SK-N-SH (cell line): ENCODE measurements around the gene ITLN1. TPM values are rescaled to one million over a fixed set of nuclear protein-coding genes. Genes with fewer than 3 reads are reported as not detected.

Experiments
- CTCF ChIA-PET: fragments of 300-600, 350-600 bp; formaldehyde crosslinking; extraction: SDS; loops from one replicate; lab custom pipeline; 2021; lab: Yijun Ruan, JAX
- POLR2A ChIA-PET: fragments of 350-600 bp; sonication (Branson Sonifier 250); formaldehyde crosslinking; extraction: SDS; loops from one replicate; lab custom pipeline; 2020; ENCODE audit warnings: antibody characterized with exemption, inconsistent platforms; lab: Yijun Ruan, JAX
- DNase-seq: peaks from one replicate; pipeline ENCODE4 v3.0.0; 2012
- H2AFZ ChIP-seq: fragments of 200-600 bp; sonication (generic); 2 replicates; pipeline ENCODE4 v1.8.1; 2016; ENCODE audit warnings: antibody characterized with exemption, mild to moderate bottlenecking, low read depth
- H3F3A ChIP-seq: fragments of 200-600 bp; sonication (generic); replicated peaks from 2 replicates; pipeline ENCODE3; 2016; ENCODE audit warnings: antibody characterized with exemption, mild to moderate bottlenecking; ENCODE audit not compliant: insufficient read depth
- H3K27ac ChIP-seq, 2 experiments: fragments of 200-500 bp in 1 of 2; fragments of 200-600 bp in 1 of 2; sonication (Bioruptor generic) in 1 of 2; sonication (generic), shearing (Covaris generic) in 1 of 2; 2 replicates each; pipeline versions ENCODE4 v1.5.1 to v1.6.1; 2014 to 2016; ENCODE audit warnings: low read depth in 2 of 2, inconsistent platforms in 1 of 2, low read length in 1 of 2, mild to moderate bottlenecking in 1 of 2, mixed read lengths in 1 of 2
- H3K27me3 ChIP-seq: fragments of 200-600 bp; sonication (generic), shearing (Covaris generic); 2 replicates; pipeline ENCODE4 v1.6.1; 2016; ENCODE audit warnings: mixed run types; ENCODE audit not compliant: insufficient read depth
- H3K36me3 ChIP-seq, 2 experiments: fragments of 200-500 bp in 1 of 2; fragments of 200-600 bp in 1 of 2; sonication (Bioruptor generic) in 1 of 2; sonication (generic) in 1 of 2; replicated peaks in 1 of 2; 2 replicates each; pipeline versions ENCODE3 to v1.5.1; 2014 to 2016; ENCODE audit warnings: low read length in 1 of 2, mild to moderate bottlenecking in 1 of 2; ENCODE audit not compliant: insufficient read depth in 2 of 2, control insufficient read depth in 1 of 2
- H3K4me1 ChIP-seq, 2 experiments: fragments of 200-500 bp in 1 of 2; fragments of 200-600 bp in 1 of 2; sonication (Bioruptor generic) in 1 of 2; sonication (generic), shearing (Covaris generic) in 1 of 2; 2 replicates each; pipeline versions ENCODE4 v1.5.1 to v1.6.1; 2014 to 2016; ENCODE audit warnings: low read depth in 1 of 2, low read length in 1 of 2, mixed run types in 1 of 2; ENCODE audit not compliant: insufficient read depth in 2 of 2, control insufficient read depth in 1 of 2
- H3K4me2 ChIP-seq: fragments of 200-600 bp; sonication (generic), shearing (Covaris generic); 2 replicates; pipeline ENCODE4 v1.6.1; 2017; ENCODE audit warnings: mixed run types
- H3K4me3 ChIP-seq, 2 experiments: fragments of 200-500 bp in 1 of 2; fragments of 200-600 bp in 1 of 2; sonication (Bioruptor generic) in 1 of 2; sonication (generic), shearing (Covaris generic) in 1 of 2; 2 replicates each; pipeline versions ENCODE4 v1.5.1 to v1.8.1; 2014 to 2016; ENCODE audit warnings: low read depth in 2 of 2, inconsistent platforms in 1 of 2, low read length in 1 of 2, mild to moderate bottlenecking in 1 of 2, mixed read lengths in 1 of 2, moderate library complexity in 1 of 2
- H3K79me2 ChIP-seq: fragments of 200-600 bp; sonication (generic); 2 replicates; pipeline ENCODE4 v1.8.1; 2017; ENCODE audit warnings: mild to moderate bottlenecking; ENCODE audit not compliant: insufficient read depth
- H3K9ac ChIP-seq: fragments of 200-600 bp; sonication (generic); 2 replicates; pipeline ENCODE4 v1.6.1; 2017; ENCODE audit warnings: mixed run types
- H3K9me2 ChIP-seq: fragments of 200-600 bp; sonication (generic); 2 replicates; pipeline ENCODE4 v1.6.1; 2017; ENCODE audit warnings: mixed run types
- H3K9me3 ChIP-seq: fragments of 200-600 bp; sonication (generic); 2 replicates; pipeline ENCODE4 v1.6.1; 2017; ENCODE audit warnings: mixed run types, mild to moderate bottlenecking, moderate library complexity
- H4K20me1 ChIP-seq: fragments of 200-600 bp; sonication (generic); 2 replicates; pipeline ENCODE4 v1.6.1; 2017; ENCODE audit warnings: mild to moderate bottlenecking, mixed run types; ENCODE audit not compliant: insufficient read depth
- CHD2 ChIP-seq: fragments of 150-350 bp; IDR thresholded peaks from 2 replicates; pipeline ENCODE4 v1.6.1; 2018; ENCODE audit warnings: low read length; ENCODE audit not compliant: partially characterized antibody
- ELF1 ChIP-seq: IDR thresholded peaks from 2 replicates; pipeline ENCODE4 v1.4.0; 2012
- FOSL2 ChIP-seq: IDR thresholded peaks from 2 replicates; pipeline ENCODE4 v1.4.0; 2012; ENCODE audit warnings: low read depth, mild to moderate bottlenecking, moderate library complexity, borderline replicate concordance
- GABPA ChIP-seq: IDR thresholded peaks from 2 replicates; pipeline ENCODE4 v1.4.0; 2012; ENCODE audit warnings: low read depth, mild to moderate bottlenecking
- JUND ChIP-seq: IDR thresholded peaks from 2 replicates; pipeline ENCODE4 v1.4.0; 2012
- MEF2A ChIP-seq: IDR thresholded peaks from 2 replicates; pipeline ENCODE4 v1.4.0; 2012; ENCODE audit warnings: low read depth, borderline replicate concordance
- RAD21 ChIP-seq: IDR thresholded peaks from 2 replicates; pipeline ENCODE4 v1.6.1; 2012; ENCODE audit warnings: mild to moderate bottlenecking, low read length
- RFX5 ChIP-seq: IDR thresholded peaks from 2 replicates; pipeline ENCODE4 v1.6.1; 2012; ENCODE audit warnings: mild to moderate bottlenecking, improper control_type of control experiment, low read length
- SMC3 ChIP-seq: IDR thresholded peaks from 2 replicates; pipeline ENCODE4 v1.6.1; 2012; ENCODE audit warnings: low read depth, low read length, improper control_type of control experiment
- TAF1 ChIP-seq: IDR thresholded peaks from 2 replicates; pipeline ENCODE4 v1.6.1; 2012; ENCODE audit warnings: low read depth, mild to moderate bottlenecking, low read length, moderate library complexity, borderline replicate concordance
- TCF12 ChIP-seq: IDR thresholded peaks from 2 replicates; pipeline ENCODE4 v1.4.0; 2012
- WGBS: methylation state at CpG from one replicate; pipeline ENCODE4 v1.1.6; 2017; ENCODE audit warnings: low lambda C conversion rate; 5-methylcytosine and 5-hydroxymethylcytosine counted together
- polyA plus RNA-seq, 3 experiments: library from polyadenylated mRNA; depleted of rRNA; stranded (reverse); fragments of >200 nt; gene quantifications; 2 replicates each; pipeline ENCODE4 v1.2.3, GENCODE V29; 2012
- TF ChIP-seq, protein P1 (sequence below): fragments of 200-600 bp; sonication (generic); IDR thresholded peaks from 2 replicates; pipeline ENCODE4 v1.6.1; 2017; ENCODE audit warnings: antibody characterized with exemption, mild to moderate bottlenecking, moderate library complexity
- TF ChIP-seq, protein P2 (sequence below): IDR thresholded peaks from 2 replicates; pipeline ENCODE4; 2012
- TF ChIP-seq, protein P3 (sequence below): fragments of 150-350 bp; IDR thresholded peaks from 2 replicates; pipeline ENCODE4 v1.6.1; 2016; ENCODE audit warnings: mild to moderate bottlenecking, low read depth, low read length
- TF ChIP-seq, protein P4 (sequence below): IDR thresholded peaks from 2 replicates; pipeline ENCODE4 v1.4.0; 2012; ENCODE audit warnings: low read depth, borderline replicate concordance

The ITLN1 gene
- polyA plus RNA-seq, 1 of the 3 experiments (the other 2 are of a cell fraction), result not detected

DNA sequence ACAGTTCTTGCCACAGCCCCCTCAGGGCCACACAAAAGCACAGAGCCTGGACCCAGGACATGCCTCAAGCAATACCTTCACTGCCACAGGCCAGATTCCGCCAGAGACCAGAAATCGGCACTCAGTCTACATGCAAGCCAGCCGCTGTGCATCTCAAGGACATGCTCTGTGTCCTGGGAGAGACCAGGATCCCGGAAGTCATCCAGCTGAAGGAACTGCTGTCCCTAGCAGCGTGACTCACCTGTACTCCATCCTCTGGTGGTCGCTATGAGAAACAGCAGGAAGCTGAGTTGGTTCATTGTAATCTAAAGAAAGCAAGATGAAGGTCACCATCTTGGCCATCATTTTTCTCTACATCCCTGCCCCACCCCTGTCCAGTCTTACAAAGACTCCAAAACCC is 401 bp downstream of the ITLN1 start:
- H2AFZ ChIP-seq, result no peak overlapping the region
- H3K4me1 ChIP-seq, result no peaks in the 10 kb centered on the region
- no peak overlapping the region for H3K4me3 ChIP-seq
- H3F3A ChIP-seq, result no peaks in the 10 kb centered on the region
- WGBS, result 33% methylated on average over 6 of the region's 6 CpGs
- H3K9me3 ChIP-seq, result no peaks in the 10 kb centered on the region
- no peaks in the 10 kb centered on the region for H3K79me2 ChIP-seq
- CTCF ChIA-PET, result interaction anchor here (0.5 to 1.8 kb wide), 9 partner anchors 10 to 210 kb away, joined by 3 to 7 read pairs (median 3); no protein-coding TSS in a partner anchor
- H3K27ac ChIP-seq, result no peak overlapping the region
- no peak overlapping the region for H3K9ac ChIP-seq
- H3K27me3 ChIP-seq, result no peaks in the 10 kb centered on the region; the same call in 1 of the 2 replicates
- no peak overlapping the region for H3K4me2 ChIP-seq
- H3K36me3 ChIP-seq, result no peaks in the 10 kb centered on the region
- TF ChIP-seq RAD21 (peak; percentile 13; the same call in 1 of the 2 replicates), MEF2A (no peak), SMC3 (peak; percentile 29; the same call in 1 of the 2 replicates)
- TF ChIP-seq, protein P1, sequence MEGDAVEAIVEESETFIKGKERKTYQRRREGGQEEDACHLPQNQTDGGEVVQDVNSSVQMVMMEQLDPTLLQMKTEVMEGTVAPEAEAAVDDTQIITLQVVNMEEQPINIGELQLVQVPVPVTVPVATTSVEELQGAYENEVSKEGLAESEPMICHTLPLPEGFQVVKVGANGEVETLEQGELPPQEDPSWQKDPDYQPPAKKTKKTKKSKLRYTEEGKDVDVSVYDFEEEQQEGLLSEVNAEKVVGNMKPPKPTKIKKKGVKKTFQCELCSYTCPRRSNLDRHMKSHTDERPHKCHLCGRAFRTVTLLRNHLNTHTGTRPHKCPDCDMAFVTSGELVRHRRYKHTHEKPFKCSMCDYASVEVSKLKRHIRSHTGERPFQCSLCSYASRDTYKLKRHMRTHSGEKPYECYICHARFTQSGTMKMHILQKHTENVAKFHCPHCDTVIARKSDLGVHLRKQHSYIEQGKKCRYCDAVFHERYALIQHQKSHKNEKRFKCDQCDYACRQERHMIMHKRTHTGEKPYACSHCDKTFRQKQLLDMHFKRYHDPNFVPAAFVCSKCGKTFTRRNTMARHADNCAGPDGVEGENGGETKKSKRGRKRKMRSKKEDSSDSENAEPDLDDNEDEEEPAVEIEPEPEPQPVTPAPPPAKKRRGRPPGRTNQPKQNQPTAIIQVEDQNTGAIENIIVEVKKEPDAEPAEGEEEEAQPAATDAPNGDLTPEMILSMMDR, result peak; percentile 50
- TF ChIP-seq, all 33 proteins: peak for 3
- H3K9me2 ChIP-seq, result no peaks in the 10 kb centered on the region
- POLR2A ChIA-PET, result no interaction called here
- H4K20me1 ChIP-seq, result no peaks in the 10 kb centered on the region
- DNase-seq, result peak; percentile 35

DNA sequence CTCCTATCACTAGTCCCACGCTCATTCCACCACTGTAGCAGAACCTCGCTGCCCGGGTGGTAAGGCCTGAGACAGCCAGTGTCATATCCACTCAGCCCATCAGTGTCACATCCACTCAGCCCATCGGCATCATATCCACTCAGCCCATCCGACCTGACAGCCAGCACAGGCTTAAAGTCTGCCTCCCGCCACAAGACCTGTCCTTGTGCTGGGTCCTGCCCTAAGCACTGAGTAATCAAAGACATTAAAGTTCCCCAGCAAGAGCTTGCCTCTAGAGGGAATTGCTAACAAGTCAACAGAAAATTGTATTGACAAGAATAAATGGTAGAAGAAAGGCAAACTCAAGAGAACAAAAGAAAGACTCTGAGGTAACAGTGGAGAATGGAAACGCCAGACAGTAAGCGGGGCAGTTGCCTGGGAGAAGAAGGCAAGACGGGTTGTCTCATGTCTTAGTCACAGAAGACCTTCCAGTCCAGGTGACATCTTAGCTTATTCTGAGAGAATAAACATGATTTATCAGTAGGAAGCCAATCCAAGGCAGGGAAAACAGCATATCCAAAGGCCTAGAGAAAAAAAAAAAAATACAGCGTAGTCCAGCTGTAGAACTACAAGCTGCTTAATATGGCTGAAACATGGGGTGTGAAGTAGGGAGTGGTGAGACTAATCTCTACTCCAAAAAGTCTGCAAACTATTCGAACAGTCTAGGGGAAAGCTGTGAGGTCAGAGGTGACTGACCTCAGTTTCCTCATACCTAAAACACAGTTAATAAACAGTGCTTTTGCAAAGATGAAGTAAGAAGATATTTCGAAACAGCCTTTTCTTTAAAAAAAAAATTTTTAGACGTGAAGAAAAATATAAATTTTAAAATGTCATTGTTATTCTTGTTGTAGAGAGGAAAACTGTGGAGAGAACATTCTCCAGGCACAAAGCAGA is 1.1 kb downstream of the ITLN1 start:
- Histone ChIP-seq H3K9me3 (no peaks in the 10 kb centered on the region), H4K20me1 (no peaks in the 10 kb centered on the region), H3K4me2 (no peak overlapping the region), H3K4me1 (no peaks in the 10 kb centered on the region), H3F3A (no peaks in the 10 kb centered on the region), H3K27ac (no peak overlapping the region)
- WGBS, result 29% methylated on average over 13 of the region's 13 CpGs
- TF ChIP-seq, protein P2, sequence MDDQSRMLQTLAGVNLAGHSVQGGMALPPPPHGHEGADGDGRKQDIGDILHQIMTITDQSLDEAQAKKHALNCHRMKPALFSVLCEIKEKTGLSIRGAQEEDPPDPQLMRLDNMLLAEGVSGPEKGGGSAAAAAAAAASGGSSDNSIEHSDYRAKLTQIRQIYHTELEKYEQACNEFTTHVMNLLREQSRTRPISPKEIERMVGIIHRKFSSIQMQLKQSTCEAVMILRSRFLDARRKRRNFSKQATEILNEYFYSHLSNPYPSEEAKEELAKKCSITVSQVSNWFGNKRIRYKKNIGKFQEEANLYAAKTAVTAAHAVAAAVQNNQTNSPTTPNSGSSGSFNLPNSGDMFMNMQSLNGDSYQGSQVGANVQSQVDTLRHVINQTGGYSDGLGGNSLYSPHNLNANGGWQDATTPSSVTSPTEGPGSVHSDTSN, result no peak
- TF ChIP-seq, protein P3, sequence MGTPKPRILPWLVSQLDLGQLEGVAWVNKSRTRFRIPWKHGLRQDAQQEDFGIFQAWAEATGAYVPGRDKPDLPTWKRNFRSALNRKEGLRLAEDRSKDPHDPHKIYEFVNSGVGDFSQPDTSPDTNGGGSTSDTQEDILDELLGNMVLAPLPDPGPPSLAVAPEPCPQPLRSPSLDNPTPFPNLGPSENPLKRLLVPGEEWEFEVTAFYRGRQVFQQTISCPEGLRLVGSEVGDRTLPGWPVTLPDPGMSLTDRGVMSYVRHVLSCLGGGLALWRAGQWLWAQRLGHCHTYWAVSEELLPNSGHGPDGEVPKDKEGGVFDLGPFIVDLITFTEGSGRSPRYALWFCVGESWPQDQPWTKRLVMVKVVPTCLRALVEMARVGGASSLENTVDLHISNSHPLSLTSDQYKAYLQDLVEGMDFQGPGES, result no peak
- TF ChIP-seq TAF1, result no peak
- TF ChIP-seq, protein P4, sequence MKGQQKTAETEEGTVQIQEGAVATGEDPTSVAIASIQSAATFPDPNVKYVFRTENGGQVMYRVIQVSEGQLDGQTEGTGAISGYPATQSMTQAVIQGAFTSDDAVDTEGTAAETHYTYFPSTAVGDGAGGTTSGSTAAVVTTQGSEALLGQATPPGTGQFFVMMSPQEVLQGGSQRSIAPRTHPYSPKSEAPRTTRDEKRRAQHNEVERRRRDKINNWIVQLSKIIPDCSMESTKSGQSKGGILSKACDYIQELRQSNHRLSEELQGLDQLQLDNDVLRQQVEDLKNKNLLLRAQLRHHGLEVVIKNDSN, result no peak
- TF ChIP-seq ELF1, result no peak
- no peak for TF ChIP-seq FOSL2
- no peak for TF ChIP-seq RFX5
- TF ChIP-seq TCF12, result no peak
- TF ChIP-seq CHD2, result no peak
- no peak for TF ChIP-seq GABPA
- no peak for TF ChIP-seq MEF2A
- TF ChIP-seq JUND, result no peak
- TF ChIP-seq, all 33 proteins: peak for 0
- H3K27me3 ChIP-seq, result peaks cover 2% of the 10 kb centered on the region; the same call in 1 of the 2 replicates
- no peaks in the 10 kb centered on the region for H3K79me2 ChIP-seq
- no peaks in the 10 kb centered on the region for H3K9me2 ChIP-seq
- no peak overlapping the region for H2AFZ ChIP-seq
- H3K4me3 ChIP-seq, result no peak overlapping the region
- DNase-seq, result no peak
- H3K36me3 ChIP-seq, result no peaks in the 10 kb centered on the region
- H3K9ac ChIP-seq, result no peak overlapping the region
- ChIA-PET POLR2A (no interaction called here), CTCF (interaction anchor here (0.6 to 1.8 kb wide), 8 partner anchors 10 to 209 kb away, joined by 3 to 7 read pairs (median 4); no protein-coding TSS in a partner anchor)
